KOPT-K1 (cell line): ENCODE measurements around the gene CHPF.

Source experiments
- H3K27ac ChIP-seq: fragments of 200-600 bp; sonication (generic); 2 replicates; pipeline ENCODE4 v1.5.1; 2016; ENCODE audit warnings: antibody characterized with exemption, mild to moderate bottlenecking, low read depth, low read length; ENCODE audit not compliant: poor library complexity, severe bottlenecking
- H3K36me3 ChIP-seq: fragments of 200-600 bp; sonication (generic); 2 replicates; pipeline ENCODE4 v1.5.1; 2017; ENCODE audit warnings: antibody characterized with exemption, mild to moderate bottlenecking, low read length, moderate library complexity; ENCODE audit not compliant: insufficient read depth
- H3K9me3 ChIP-seq: fragments of 200-600 bp; sonication (generic); 2 replicates; pipeline ENCODE4 v1.5.1; 2017; ENCODE audit warnings: antibody characterized with exemption, low read length, mild to moderate bottlenecking; ENCODE audit not compliant: insufficient read depth, poor library complexity, severe bottlenecking

Gene CHPF

GRCh38 chr2:219543596-219544358 is at the start of gene CHPF, which contains the start of gene TMEM198:
Gene CHPF, minus strand, starts transcription at chr2:219543809. Its CDS starts 271 bp downstream, at chr2:219543538.
Gene TMEM198, plus strand, starts transcription at chr2:219544028. Its CDS starts 700 bp downstream, at chr2:219544728.
- H3K36me3 ChIP-seq = no peaks in the 10 kb centered on the region
- no peak within 1 kb of the TSS for H3K27ac ChIP-seq
- H3K9me3 ChIP-seq = no peaks in the 10 kb centered on the region

GRCh38 chr2:219593154-219593553 is 49.5 kb upstream of the CHPF start:
- no peak overlapping the region for H3K27ac ChIP-seq
- H3K9me3 ChIP-seq = no peaks in the 10 kb centered on the region
- H3K36me3 ChIP-seq = no peaks in the 10 kb centered on the region

- H3K36me3 ChIP-seq = no peaks in the 10 kb centered on the region
- no peak overlapping the region for H3K27ac ChIP-seq
- no peaks in the 10 kb centered on the region for H3K9me3 ChIP-seq
Measured at GRCh38 chr2:219592736-219593135, 49.1 kb upstream of the CHPF start.

GRCh38 chr2:219591091-219591490 is 47.5 kb upstream of the CHPF start:
- Histone ChIP-seq H3K36me3 (no peaks in the 10 kb centered on the region), H3K27ac (no peak overlapping the region), H3K9me3 (no peaks in the 10 kb centered on the region)

- Histone ChIP-seq H3K27ac (no peak overlapping the region), H3K36me3 (no peaks in the 10 kb centered on the region), H3K9me3 (no peaks in the 10 kb centered on the region)
Measured at GRCh38 chr2:219581346-219581745, 37.7 kb upstream of the CHPF start.

GRCh38 chr2:219578811-219579613 is 35.4 kb upstream of the CHPF start:
- Histone ChIP-seq H3K9me3 (no peaks in the 10 kb centered on the region), H3K36me3 (no peaks in the 10 kb centered on the region), H3K27ac (no peak overlapping the region)

- Histone ChIP-seq H3K9me3 (no peaks in the 10 kb centered on the region), H3K27ac (no peak overlapping the region), H3K36me3 (no peaks in the 10 kb centered on the region)
Measured at GRCh38 chr2:219576505-219577388, 33.1 kb upstream of the CHPF start.

GRCh38 chr2:219575566-219576504 is 32.2 kb upstream of the CHPF start:
- no peak overlapping the region for H3K27ac ChIP-seq
- H3K36me3 ChIP-seq = no peaks in the 10 kb centered on the region
- H3K9me3 ChIP-seq = no peaks in the 10 kb centered on the region

- no peaks in the 10 kb centered on the region for H3K36me3 ChIP-seq
- H3K27ac ChIP-seq = no peak overlapping the region
- H3K9me3 ChIP-seq = no peaks in the 10 kb centered on the region
Measured at GRCh38 chr2:219574484-219575311, 31.1 kb upstream of the CHPF start.

GRCh38 chr2:219573166-219573565 is 29.6 kb upstream of the CHPF start:
- no peaks in the 10 kb centered on the region for H3K9me3 ChIP-seq
- no peaks in the 10 kb centered on the region for H3K36me3 ChIP-seq
- no peak overlapping the region for H3K27ac ChIP-seq

GRCh38 chr2:219572237-219573001 is 28.8 kb upstream of the CHPF start, which contains the start of gene INHA:
Gene INHA, plus strand, starts transcription at chr2:219572310. Its CDS starts 65 bp downstream, at chr2:219572375.
- H3K27ac ChIP-seq = no peak within 1 kb of the TSS
- no peaks in the 10 kb centered on the region for H3K36me3 ChIP-seq
- no peaks in the 10 kb centered on the region for H3K9me3 ChIP-seq

- no peaks in the 10 kb centered on the region for H3K36me3 ChIP-seq
- H3K27ac ChIP-seq = no peak within 1 kb of the TSS
Measured at GRCh38 chr2:219571311-219572236, 28.0 kb upstream of the CHPF start, which contains the start of gene OBSL1. Gene OBSL1, minus strand, starts transcription at chr2:219571539. Its CDS starts 307 bp downstream, at chr2:219571232.

More at GRCh38 chr2:219571311-219572236, 28.0 kb upstream of the CHPF start, which contains the start of gene OBSL1:
- no peaks in the 10 kb centered on the region for H3K9me3 ChIP-seq
